CD1c-positive myeloid dendritic cell (primary cell): ENCODE results near the gene GPR162.
"Not testable (repeated sequence)": the region's sequence is repeated elsewhere in the genome, so short reads cannot be mapped to it uniquely, and the experiment has no call there.

ENCODE experiments used
- DNase-seq: peaks from one replicate; pipeline ENCODE4 v3.0.0-alpha.2; 2016; ENCODE audit errors: extremely low spot score

Gene GPR162

DNA sequence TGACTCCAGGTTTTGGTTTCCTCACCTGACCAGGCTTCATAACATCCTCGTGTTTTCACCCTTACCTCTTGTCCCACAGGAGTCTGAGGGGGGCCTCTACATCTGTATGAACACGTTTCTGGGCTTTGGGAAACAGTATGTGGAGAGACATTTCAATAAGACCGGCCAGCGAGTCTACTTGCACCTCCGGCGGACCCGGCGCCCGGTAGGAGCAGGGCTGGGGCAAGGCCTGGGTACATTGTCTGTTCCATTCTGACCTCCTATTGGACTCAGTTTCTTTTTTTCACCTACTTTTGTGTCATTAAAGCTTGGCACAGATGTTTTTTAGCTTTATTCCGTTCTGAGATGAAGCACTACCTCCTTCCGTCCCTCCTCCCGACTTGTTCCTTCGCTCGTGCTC, 33.7 kb downstream of the GPR162 start:
- DNase-seq = no peak

GRCh38 chr12:6858799-6859198, 37.2 kb downstream of the GPR162 start:
- no peak for DNase-seq

DNA sequence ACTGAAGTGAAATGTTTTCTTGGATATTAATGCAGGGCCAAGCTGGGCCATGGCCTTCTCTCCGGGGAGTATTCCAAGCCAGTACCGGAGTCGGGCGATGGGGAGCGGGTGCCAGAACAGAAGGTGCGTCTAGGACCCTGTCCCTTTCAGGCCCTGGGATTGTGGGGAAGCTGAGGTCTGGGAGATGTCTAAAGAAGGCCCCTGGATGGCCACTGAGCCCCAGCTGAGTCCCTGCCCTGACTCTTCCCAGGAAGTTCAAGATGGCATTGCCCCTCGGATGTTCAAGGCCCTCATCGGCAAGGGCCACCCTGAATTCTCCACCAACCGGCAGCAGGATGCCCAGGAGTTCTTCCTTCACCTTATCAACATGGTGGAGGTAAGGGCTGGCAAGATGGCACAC, 38.5 kb downstream of the GPR162 start:
- DNase-seq = no peak

DNA sequence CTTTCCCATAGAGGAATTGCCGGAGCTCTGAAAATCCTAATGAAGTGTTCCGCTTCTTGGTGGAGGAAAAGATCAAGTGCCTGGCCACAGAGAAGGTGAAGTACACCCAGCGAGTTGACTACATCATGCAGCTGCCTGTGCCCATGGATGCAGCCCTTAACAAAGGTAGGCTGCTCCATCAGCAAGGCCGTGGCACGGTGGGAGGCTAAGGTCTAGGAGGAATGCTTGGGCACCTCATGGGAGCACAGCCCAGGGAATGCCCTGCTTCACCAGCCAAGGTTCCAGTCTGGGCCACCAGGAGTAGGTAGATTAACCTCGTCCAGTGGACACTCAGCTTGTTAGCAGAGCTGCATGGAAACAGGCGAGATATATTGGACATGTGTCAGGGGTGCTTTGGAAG, 39.3 kb downstream of the GPR162 start:
- DNase-seq = no peak

DNA sequence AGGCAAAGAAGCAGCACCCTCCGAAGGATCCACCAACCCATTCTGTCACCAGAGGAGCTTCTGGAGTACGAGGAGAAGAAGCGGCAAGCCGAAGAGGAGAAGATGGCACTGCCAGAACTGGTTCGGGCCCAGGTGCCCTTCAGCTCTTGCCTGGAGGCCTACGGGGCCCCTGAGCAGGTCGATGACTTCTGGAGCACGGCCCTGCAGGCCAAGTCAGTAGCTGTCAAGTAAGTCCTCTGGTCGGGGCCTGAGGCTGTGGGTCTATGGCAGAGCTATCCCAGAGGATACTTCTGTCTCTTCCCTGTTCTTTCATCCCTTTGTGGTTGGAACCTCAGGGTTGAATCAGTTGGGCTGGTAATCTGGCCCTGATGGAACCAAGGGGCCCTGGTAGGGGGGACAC, 39.8 kb downstream of the GPR162 start:
- no peak for DNase-seq

DNA sequence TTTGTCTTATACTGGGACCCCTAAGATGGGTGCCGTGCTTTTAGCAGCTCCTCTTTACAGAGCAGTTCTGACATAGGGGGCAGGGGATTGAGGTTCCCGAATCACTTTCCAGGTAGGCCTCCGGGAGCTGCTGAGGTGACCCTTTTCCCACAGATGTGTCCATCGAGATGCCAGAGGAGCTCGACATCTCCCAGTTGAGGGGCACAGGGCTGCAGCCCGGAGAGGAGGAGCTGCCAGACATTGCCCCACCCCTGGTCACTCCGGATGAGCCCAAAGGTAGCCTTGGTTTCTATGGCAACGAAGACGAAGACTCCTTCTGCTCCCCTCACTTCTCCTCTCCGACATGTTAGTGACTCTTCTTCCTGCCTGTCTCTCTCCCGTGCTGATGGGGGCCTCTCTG, 41.4 kb downstream of the GPR162 start:
- DNase-seq = no peak

DNA sequence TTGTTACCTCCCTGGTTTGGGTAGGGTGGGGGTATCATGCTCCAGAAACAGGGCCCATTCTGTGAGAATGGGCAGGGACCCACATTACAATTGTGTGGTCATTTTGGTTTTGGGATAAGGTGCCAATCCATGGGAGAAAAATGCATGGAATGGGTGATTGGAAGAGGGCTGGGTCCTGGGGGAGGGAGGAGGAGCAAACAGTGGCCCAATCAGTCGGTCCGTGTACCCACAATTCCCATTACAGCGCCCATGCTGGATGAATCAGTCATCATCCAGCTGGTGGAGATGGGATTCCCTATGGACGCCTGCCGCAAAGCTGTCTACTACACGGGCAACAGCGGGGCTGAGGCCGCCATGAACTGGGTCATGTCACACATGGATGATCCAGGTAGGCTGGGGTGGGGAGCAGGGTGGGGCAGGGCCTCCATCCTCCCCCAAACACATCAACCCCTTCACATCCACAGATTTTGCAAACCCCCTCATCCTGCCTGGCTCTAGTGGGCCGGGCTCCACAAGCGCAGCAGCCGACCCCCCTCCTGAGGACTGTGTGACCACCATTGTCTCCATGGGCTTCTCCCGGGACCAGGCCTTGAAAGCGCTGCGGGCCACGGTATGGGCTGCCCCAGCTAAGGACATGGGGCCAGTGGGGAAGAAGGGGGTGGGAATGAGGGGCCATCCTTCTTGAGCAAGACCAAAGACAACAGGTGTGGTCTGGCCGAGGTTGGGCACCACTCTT, 42.1 kb downstream of the GPR162 start:
- DNase-seq = no peak

DNA sequence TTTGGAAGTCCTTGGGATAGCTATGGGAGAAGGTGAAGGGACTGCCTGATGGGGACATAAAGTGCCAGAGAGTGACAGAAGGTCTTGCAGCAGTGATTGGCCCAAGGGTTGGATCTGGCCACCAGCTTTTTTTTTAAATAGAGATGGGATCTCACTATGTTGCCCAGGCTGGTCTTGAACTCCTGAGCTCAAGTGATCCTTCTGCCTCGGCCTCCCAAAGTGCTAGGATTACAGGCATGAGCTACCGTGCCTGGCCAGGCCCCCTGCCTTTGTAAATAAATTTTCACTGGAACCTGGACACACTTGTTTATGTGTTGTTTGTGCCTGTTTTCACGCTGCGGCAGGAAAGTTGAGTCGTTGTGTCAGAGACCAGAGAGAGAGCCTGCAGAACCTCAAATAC, 43.7 kb downstream of the GPR162 start:
- DNase-seq = not testable (repeated sequence)

DNA sequence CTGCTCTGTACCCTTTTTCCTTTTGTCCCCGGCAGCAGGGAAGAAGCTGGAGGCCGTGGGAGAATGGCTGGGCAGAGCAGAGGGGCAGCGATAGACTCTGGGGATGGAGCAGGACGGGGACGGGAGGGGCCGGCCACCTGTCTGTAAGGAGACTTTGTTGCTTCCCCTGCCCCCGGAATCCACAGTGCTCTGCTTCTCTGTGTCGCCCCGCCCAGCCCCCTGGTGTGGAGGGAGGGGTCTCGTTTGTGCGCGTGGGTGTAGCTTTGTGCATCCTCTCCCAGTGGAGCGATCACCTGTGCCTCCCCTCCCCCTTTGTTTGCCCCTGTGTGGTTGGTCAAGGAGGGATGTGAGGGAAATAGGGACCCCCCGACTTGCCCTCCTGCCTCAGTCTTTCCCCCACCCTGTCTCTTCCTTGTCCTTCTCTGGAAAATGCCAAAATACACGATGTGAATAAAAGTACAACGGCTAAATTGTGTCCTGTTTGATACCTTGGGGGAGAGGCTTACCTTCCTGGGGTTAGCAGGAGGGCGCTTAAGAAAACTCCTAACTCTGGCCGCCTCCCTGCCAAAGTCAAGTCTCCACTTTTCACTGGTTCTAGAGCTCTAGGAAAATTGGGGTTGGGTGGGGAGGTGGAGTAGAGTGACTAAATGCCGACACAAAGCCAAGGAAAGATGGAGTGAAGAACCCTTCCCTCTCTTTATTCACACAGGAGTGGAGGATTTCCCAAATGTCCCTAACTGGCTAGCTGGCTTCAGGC, 44.7 kb downstream of the GPR162 start:
- DNase-seq = no peak

DNA sequence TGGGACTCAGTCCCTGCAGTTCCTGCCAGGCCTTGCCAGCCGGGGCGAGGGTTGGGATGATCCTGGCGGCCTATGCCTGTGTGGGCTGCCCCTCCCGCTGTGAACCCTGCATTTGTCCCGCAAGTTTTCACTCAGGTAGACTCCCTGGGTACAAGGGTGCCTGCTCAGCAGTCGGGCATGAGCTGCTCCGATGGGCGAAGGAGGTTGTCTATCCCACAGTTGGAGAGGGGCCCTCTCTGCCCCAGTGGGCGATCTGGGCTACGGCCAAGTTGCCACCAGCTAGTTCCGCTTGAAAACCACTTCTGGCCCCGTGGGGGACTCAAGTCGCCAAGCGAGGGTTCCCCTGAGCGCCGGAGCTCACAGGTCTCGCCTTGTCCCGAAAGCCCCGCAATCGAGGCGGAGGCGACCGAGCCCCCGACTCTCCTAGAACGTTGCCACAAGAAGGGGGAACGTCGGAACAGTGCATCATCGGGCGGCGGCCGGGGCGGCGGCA, 45.3 kb downstream of the GPR162 start:
- peak; percentile 83 for DNase-seq

DNA sequence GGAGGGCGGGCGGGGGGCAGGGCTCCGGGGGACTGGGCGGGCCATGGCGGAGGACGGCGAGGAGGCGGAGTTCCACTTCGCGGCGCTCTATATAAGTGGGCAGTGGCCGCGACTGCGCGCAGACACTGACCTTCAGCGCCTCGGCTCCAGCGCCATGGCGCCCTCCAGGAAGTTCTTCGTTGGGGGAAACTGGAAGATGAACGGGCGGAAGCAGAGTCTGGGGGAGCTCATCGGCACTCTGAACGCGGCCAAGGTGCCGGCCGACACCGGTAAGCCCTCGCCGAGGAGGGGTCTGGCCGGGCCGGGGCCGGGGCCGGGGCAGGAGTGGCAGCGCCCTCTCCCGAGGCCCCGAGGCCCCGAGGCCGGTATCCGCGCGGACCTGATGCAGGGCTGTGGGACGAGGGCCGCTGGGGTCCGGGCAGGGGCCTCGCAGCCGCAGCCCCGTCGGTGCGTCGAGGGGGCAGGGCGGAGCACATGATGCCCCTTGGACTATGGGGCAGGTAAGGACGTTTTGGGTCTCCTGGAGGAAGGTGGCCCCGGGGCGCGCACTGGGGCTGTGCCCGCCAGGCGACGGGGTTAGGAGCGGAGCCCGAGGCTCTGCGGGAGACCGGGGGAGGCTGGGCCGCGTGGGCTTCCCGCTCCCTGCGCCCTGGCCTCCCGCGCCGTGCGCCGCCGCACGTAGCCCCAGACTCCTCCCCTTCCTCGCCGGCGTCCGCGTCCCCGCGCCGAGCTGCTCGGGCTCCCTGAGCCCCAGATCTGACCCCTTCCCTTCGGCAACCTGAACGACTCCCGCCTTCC, 46.0 kb downstream of the GPR162 start, which contains the start of gene TPI1:
Gene TPI1 (plus strand): TSS at position 119 of the 798 bp plus-strand sequence. CDS start 36 bp downstream, at position 155.
- peak; percentile 93 for DNase-seq

GRCh38 chr12:6868211-6869048, 46.8 kb downstream of the GPR162 start:
- DNase-seq = no peak

DNA sequence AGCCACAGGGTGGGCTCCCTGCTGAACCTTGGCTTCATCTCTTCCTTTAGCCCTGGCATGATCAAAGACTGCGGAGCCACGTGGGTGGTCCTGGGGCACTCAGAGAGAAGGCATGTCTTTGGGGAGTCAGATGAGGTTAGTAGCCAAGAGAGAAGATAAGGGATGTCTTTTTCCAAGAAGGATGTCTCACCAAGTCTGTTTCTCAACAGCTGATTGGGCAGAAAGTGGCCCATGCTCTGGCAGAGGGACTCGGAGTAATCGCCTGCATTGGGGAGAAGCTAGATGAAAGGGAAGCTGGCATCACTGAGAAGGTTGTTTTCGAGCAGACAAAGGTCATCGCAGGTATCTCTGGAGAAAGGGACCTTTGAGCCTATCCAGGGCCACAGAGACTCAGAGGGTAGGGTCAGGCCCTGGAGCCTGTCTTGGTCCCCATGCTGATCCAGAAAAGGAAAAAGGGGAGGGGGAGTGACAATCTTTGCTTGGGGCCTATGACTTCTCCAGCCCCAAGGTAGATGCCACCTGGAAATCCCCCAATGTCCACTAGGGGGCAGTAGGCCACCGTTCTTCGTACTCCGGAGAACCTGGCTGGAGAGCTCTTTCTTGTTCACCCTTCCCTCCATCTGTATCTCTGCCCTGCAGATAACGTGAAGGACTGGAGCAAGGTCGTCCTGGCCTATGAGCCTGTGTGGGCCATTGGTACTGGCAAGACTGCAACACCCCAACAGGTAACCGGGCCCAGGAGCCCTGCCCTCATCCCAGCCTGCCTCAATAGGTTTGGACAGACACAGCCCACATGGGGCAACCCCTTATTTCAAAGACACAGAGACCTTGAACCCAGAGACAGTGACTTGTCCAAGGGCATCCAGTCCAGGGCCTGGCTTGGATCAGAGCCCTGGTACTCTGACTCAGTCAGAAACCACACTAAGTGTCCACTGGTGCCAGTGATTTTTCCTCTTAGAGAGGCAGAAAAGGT, 47.7 kb downstream of the GPR162 start:
- DNase-seq = peak; percentile 86

GRCh38 chr12:6870304-6870703, 48.7 kb downstream of the GPR162 start:
- DNase-seq = not testable (repeated sequence)

- DNase-seq = no peak
Observed at GRCh38 chr12:6871052-6871957, 49.7 kb downstream of the GPR162 start.

DNA sequence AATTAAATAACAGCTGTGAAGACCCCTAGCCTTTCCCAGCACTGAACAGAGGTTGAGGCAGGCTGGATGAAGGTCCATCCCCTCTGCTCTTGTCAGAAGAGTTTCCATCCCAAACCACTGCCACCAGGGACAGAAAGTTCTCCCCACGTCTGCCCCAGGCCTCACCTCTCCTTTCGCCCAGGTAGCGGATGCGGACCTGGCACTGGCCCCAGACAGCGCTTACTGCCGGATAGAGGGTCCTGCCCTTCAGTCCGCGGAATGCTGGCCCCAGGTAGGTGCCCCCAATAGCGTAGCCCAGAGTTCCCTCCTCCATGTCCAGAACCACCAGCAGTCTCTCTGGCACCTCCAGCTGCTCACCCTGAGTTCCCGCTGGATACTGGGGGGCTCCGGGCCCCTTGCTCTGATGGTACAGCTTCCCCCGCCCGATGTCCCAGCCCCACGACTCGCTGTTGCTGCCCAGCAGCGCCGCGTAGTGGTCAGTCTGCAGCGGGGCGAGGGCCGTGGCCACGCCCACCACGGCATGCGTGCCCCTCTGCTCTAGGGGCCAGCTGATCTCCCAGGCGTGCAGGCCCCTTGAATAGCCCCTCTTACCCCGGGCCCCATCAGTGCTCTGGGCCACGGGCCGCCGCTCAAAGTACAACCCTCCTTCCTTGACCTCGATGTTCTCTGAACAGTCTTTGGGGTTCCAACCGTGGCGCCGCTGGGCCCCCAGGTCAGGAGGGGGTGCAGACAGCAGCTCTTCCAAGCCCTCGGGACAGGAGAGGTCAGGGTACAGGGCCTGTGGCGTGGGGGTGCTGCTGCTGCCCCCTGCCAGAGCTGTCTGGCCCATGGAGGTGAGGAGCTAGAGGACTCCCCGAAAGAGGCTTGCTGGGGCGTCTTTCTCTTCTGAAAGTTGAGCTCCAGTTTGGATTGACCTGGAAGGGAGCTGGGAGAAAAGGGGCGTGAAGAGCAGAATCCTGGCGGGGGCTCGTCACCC, 50.7 kb downstream of the GPR162 start:
- DNase-seq = peak; percentile 85

DNA sequence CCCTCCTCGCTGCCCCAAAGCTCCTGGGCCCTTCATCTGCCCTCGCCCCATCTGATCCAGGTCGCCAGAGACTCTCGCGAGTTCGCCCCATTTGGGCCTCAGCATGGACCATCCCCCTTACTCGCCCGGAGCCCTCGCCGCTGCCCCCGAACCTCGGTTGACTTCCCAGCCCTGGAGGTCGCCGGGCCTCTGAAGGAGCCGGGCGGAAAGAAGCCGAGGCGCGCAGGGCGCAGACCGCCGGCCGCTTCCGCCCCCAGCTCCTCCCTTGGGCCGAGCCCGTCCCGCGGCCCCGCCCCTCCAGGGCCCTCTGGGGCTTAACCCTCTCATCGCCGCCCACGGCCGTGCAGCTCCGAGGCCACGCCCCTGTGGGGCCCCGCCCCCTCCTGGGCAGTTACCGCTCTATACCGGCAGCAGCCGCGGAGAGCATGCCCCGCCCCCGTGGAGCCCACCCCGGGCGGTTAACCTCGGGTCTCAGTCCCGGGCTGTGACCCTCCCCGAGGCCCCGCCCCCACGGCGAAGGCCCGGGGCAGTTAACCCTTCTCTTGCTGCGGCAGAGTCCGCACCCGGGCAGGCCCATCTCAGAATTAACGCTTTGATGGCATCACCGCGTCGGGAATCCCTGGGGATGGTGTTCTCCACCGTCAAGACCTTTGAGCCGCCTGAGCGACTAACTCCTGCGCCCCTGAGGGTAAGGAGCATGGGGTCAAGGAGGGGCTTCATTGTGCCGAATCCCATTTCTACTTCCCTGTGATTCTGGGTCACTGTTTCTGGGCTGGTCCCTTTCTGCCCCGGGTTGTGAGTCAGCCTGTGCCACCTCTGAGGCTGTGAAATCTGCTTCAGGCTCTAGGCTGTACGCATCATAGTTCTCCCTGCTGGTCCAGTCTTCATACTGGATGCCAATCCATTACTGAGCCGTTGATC, 51.7 kb downstream of the GPR162 start, which contains the start of gene SPSB2:
Gene SPSB2 (minus strand): TSS at position 210 of the 921 bp plus-strand sequence. CDS start 402 bp downstream, outside the sequence.
- DNase-seq = peak; percentile 99
